ENCODE measurements around the gene DNAL4. TPM values are rescaled to one million over a fixed set of nuclear protein-coding genes. Genes with fewer than 3 reads are reported as not detected.

DNAL4 gene
- total and polyA plus RNA-seq, 11 donors: 7.9 to 16.4 (median 10.4) TPM

- WGBS, 4 donors: 90 to 94% (median 92%) methylated on average over 13 to 17 of the region's 17 CpGs; no CpG with 5 or more reads in 1 of the 4 donors
- Histone ChIP-seq H3K9me3 (no peaks in the 10 kb centered on the region), H3K36me3 (peaks cover 0 to 81% (median 73%) of the 10 kb centered on the region in 9 donors), H3K27me3 (no peaks in the 10 kb centered on the region), H3K27ac (peak overlapping the region in 2 of 12 donors; percentile 31 to 98), H3K4me3 (peak overlapping the region in 1 of 12 donors; percentile 85), H3K4me1 (peaks cover 0 to 48% (median 19%) of the 10 kb centered on the region in 12 donors)
- ATAC-seq: no peak
- TF ChIP-seq POLR2A (IDR thresholded peaks at IDR 0.05): no peak
- TF ChIP-seq, protein P1, sequence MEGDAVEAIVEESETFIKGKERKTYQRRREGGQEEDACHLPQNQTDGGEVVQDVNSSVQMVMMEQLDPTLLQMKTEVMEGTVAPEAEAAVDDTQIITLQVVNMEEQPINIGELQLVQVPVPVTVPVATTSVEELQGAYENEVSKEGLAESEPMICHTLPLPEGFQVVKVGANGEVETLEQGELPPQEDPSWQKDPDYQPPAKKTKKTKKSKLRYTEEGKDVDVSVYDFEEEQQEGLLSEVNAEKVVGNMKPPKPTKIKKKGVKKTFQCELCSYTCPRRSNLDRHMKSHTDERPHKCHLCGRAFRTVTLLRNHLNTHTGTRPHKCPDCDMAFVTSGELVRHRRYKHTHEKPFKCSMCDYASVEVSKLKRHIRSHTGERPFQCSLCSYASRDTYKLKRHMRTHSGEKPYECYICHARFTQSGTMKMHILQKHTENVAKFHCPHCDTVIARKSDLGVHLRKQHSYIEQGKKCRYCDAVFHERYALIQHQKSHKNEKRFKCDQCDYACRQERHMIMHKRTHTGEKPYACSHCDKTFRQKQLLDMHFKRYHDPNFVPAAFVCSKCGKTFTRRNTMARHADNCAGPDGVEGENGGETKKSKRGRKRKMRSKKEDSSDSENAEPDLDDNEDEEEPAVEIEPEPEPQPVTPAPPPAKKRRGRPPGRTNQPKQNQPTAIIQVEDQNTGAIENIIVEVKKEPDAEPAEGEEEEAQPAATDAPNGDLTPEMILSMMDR (IDR thresholded peaks at IDR 0.05): no peak
- intact Hi-C loops (cut with DNase I): loop anchor here in 2 of 10 donors (5.0 kb wide), 2 partner anchors 33 to 43 kb away; partner anchors contain the start of gene GTPBP1 (in 1 of the 2)
- no peak for DNase-seq
These were observed 43.3 kb downstream of the DNAL4 start for GRCh38 chr22:38750638-38751037.

- TF ChIP-seq POLR2A (IDR thresholded peaks at IDR 0.05): no peak
- TF ChIP-seq, protein P1 (IDR thresholded peaks at IDR 0.05): no peak
- ATAC-seq: no peak
These were observed 43.8 kb downstream of the DNAL4 start for GRCh38 chr22:38750104-38750503.

GRCh38 chr22:38748487-38749136, 45.3 kb downstream of the DNAL4 start:
- Histone ChIP-seq H3K4me3 (no peak overlapping the region), H3K27ac (no peak overlapping the region), H3K4me1 (peaks cover 0 to 36% (median 5%) of the 10 kb centered on the region in 12 donors), H3K36me3 (peaks cover 0 to 100% (median 94%) of the 10 kb centered on the region in 9 donors), H3K27me3 (no peaks in the 10 kb centered on the region), H3K9me3 (no peaks in the 10 kb centered on the region)
- 83 to 85% (median 84%) methylated on average over 14 of the region's 14 CpGs for WGBS, 4 donors
- DNase-seq (no peak), ATAC-seq (no peak)
- TF ChIP-seq POLR2A (IDR thresholded peaks at IDR 0.05): no peak
- TF ChIP-seq, protein P1 (IDR thresholded peaks at IDR 0.05): no peak
- intact Hi-C loops (cut with DNase I): no loop called here

More at GRCh38 chr22:38750104-38750503, 43.8 kb downstream of the DNAL4 start:
- WGBS, 4 donors: 95 to 97% (median 96%) methylated on average over 14 of the region's 14 CpGs
- DNase-seq: no peak
- intact Hi-C loops (cut with DNase I): loop anchor here in 2 of 10 donors (5.0 kb wide), 2 partner anchors 33 to 43 kb away; partner anchors contain the start of gene GTPBP1 (in 1 of the 2)
- H3K27me3 ChIP-seq: no peaks in the 10 kb centered on the region
- H3K36me3 ChIP-seq: peaks cover 0 to 86% (median 79%) of the 10 kb centered on the region in 9 donors
- H3K9me3 ChIP-seq: no peaks in the 10 kb centered on the region
- no peak overlapping the region for H3K27ac ChIP-seq
- H3K4me1 ChIP-seq: peaks cover 0 to 48% (median 18%) of the 10 kb centered on the region in 12 donors
- no peak overlapping the region for H3K4me3 ChIP-seq

GRCh38 chr22:38745676-38746460, 48.1 kb downstream of the DNAL4 start:
- ATAC-seq: no peak

More at GRCh38 chr22:38745676-38746460, 48.1 kb downstream of the DNAL4 start:
- intact Hi-C loops (cut with DNase I): no loop called here
- DNase-seq: peak in 1 of 5 donors; percentile 20
- H3K36me3 ChIP-seq: peaks cover 0 to 100% (median 100%) of the 10 kb centered on the region in 9 donors
- H3K27ac ChIP-seq: no peak overlapping the region
- H3K27me3 ChIP-seq: no peaks in the 10 kb centered on the region
- H3K9me3 ChIP-seq: no peaks in the 10 kb centered on the region
- no peak overlapping the region for H3K4me3 ChIP-seq
- TF ChIP-seq, protein P1 (IDR thresholded peaks at IDR 0.05): no peak
- no peak for TF ChIP-seq POLR2A (IDR thresholded peaks at IDR 0.05)
- 93 to 95% (median 93%) methylated on average over 12 to 14 of the region's 14 CpGs for WGBS, 4 donors
- H3K4me1 ChIP-seq: peaks cover 0 to 8% (median 0%) of the 10 kb centered on the region in 12 donors
